D721Med (cell line): ENCODE results near the gene TGDS.
A peak's percentile ranks its signal among the peaks of the same experiment; 100 is the strongest.

ENCODE experiments used
- DNase-seq: peaks from one replicate; pipeline ENCODE4 v3.0.0; 2011; ENCODE audit warnings: low spot score; ENCODE audit not compliant: insufficient read length
- FAIRE-seq: peaks from 2 replicates; lab custom pipeline; 2011; peaks lifted over from hg19 to GRCh38; lab: Jason Lieb, UNC
- TF ChIP-seq, protein P1 (sequence below): IDR thresholded peaks from 2 replicates; pipeline ENCODE4 v1.5.1; 2012; ENCODE audit warnings: mild to moderate bottlenecking, control low read depth; ENCODE audit not compliant: insufficient read depth; ENCODE audit errors: missing control alignments

The TGDS gene

DNA sequence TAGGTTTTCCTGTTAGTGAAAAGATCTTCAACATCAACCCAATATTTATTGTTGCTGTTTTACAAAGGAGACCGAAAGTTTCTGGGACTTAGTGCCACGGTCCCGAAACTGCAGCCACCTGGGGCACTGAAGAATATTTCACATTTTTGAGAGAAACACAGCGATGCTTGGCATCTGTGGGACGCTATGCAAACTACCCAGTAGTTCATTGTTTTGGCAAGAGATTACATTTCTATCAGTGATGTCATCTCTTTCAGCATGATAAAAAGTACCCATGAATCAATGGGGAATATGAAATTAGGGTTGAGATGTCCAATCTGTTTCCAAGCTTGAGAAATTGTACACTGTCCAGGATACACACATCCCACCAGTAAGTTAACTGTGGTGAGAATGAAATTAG is 43.9 kb downstream of the TGDS start:
- TF ChIP-seq, protein P1, sequence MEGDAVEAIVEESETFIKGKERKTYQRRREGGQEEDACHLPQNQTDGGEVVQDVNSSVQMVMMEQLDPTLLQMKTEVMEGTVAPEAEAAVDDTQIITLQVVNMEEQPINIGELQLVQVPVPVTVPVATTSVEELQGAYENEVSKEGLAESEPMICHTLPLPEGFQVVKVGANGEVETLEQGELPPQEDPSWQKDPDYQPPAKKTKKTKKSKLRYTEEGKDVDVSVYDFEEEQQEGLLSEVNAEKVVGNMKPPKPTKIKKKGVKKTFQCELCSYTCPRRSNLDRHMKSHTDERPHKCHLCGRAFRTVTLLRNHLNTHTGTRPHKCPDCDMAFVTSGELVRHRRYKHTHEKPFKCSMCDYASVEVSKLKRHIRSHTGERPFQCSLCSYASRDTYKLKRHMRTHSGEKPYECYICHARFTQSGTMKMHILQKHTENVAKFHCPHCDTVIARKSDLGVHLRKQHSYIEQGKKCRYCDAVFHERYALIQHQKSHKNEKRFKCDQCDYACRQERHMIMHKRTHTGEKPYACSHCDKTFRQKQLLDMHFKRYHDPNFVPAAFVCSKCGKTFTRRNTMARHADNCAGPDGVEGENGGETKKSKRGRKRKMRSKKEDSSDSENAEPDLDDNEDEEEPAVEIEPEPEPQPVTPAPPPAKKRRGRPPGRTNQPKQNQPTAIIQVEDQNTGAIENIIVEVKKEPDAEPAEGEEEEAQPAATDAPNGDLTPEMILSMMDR = no peak
- no peak for FAIRE-seq
- no peak for DNase-seq

DNA sequence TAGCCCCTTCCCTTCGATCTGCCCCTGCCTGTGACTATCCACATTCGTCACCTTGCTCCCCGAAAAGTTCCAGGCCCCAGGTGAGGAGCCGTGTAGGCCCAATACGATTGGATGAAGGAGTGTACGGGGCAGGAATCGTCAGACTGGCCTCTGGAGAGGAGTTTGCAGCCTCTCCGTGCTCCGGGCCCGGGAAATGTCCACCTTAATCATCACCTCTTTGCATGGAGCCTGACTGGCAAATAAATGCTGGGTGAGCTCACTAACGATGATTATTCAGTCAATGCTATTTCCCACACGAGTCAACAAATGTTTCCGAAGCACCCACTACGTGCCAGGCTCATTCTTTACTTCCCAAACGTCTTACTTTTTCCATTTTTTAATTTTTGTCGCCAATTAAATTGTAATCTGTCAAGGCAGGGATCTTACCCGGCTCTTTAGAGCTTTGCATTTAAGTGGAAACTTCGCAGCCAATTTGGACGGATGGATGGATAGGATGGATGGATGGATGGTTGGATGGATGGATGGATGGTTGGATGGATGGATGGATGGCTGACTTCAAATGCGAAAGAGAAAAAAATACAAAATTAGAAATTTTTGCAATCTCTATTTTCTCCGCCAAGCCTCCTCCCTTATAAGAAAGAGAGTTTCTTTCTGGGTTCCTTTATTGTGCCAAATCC is 45.8 kb downstream of the TGDS start:
- no peak for FAIRE-seq
- TF ChIP-seq, protein P1 = no peak
- no peak for DNase-seq

DNA sequence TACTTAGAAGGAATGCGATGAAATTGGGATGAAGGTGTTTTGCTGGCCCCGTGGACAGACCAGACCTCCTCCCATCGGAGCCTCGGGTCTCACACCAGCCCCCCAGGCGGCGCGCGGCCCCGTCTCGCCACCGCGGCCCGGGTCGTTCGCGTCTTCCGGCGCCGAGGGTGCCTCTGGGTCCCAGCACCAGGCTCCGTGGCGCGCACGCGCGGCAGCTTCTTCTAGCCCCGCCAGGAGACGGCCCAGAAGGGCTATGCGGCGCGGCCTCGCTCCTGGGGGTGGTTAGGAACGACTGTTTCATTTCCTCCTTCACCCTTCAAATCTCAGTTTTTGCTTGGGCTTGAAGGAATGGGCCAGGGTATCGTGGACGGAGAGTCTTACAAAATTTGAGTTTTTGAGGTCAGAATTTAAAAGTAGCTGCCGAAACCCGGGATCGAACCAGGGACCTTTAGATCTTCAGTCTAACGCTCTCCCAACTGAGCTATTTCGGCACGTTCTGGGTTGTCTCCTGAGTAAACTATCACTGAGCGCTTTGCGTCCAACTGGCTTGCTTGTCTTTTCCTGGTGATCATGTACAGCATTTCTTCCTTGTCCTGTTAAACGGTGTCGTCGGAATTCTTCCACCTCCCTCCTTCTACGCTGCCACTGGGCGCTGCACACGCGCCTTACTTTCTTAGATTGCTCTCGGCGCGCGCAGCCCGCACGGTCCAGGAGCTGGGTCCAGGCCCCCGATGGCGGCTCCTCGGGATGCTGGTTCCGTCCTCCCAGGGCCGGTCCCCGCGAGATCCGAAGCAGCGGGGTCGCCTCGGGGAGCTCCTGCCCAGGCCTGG is 46.5 kb downstream of the TGDS start:
- TF ChIP-seq, protein P1 = no peak
- peak; percentile 87 for FAIRE-seq
- peak; percentile 59 for DNase-seq

DNA sequence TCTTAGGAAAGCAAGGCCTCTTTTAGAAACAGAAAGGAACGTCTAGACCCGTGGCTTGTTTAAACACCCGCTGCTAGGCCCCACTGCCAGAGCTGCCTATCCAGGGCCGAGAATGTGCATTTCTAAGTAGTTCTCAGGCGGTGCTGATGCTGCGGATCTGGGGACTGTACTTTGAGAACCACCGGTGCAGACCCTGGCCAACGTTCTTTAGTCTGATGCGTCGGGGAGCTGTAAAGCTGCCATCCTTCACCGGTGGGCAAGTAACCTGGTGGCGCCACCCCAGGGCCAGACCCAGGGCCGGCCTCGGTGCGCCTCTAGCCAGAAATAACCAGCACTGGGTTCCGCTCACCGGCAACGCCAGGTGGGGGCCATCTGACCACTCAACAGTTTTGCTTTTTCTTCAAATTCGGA is 47.1 kb downstream of the TGDS start:
- no peak for DNase-seq
- TF ChIP-seq, protein P1 = no peak
- no peak for FAIRE-seq

DNA sequence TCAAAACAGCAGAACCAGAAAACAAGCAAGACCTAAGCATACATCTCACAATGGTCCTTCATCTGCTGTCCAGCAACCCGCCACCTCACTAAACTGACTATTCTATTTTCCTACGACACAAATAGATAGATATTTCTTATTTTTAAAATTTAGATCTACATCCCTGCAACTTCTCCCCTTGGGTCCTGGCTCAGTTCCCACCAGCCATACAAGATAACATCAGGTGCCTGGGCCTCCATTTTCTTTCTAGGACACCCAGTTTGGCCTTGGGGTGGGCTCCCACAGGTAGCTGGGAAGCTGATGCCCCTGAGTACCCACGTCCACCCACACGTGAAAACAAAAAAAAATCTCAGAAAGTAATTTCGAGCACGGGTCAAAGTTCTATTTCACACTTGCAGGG is 47.6 kb downstream of the TGDS start:
- DNase-seq (no peak), FAIRE-seq (no peak)
- TF ChIP-seq, protein P1 = no peak

DNA sequence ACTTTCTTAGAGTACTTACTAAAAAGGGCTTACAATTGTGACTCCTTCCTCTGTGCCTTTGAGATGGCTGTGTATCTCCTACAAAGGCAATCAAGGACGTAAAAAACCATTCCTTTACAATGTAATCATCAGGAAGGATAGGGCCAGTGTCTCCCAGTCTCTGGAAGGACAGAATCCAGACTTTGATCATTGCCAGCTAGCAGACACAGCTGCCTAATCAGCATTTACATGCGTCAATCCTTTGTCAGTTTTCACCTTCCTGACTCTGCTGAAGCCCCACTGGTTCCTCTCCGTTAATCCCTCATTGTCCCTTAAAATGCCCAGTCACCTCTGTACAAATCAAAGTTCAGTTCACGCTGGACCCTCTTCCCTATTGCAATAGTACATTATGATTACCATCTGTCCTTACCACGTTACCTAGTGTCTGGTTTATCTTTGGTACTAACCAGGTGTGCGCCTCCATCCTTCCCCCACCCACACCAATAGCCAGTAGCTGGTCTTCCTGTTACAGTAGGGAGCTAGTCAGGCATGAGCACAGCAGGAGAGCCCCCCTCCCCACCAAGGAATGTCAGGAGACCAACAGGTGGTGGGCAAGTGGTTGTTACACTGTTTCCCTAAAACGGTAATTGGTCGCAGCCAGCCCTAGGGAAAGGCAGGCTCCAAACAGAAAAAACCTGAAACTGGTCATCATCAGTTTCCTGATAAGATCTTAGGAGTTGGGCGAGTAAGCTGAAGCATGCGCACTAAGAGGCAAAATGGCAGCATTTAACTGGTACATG is 49.7 kb downstream of the TGDS start:
- FAIRE-seq (no peak), DNase-seq (no peak)
- TF ChIP-seq, protein P1 = no peak
